Stimulated activated CD4-positive, alpha-beta T cell treated with anti-CD3 and anti-CD28 coated beads, TNF-alpha, amount 100 ng/mL, for 4 hours (primary cell): ENCODE data around the gene SFI1.
"Not testable (repeated sequence)": the region's sequence is repeated elsewhere in the genome, so short reads cannot be mapped to it uniquely, and the experiment has no call there.

Experiments used
- DNase-seq, 3 experiments: peaks; one replicate each; pipeline ENCODE4 v3.0.0-alpha.2; 2020; ENCODE audit warnings: low read depth in 3 of 3

Gene SFI1

DNA sequence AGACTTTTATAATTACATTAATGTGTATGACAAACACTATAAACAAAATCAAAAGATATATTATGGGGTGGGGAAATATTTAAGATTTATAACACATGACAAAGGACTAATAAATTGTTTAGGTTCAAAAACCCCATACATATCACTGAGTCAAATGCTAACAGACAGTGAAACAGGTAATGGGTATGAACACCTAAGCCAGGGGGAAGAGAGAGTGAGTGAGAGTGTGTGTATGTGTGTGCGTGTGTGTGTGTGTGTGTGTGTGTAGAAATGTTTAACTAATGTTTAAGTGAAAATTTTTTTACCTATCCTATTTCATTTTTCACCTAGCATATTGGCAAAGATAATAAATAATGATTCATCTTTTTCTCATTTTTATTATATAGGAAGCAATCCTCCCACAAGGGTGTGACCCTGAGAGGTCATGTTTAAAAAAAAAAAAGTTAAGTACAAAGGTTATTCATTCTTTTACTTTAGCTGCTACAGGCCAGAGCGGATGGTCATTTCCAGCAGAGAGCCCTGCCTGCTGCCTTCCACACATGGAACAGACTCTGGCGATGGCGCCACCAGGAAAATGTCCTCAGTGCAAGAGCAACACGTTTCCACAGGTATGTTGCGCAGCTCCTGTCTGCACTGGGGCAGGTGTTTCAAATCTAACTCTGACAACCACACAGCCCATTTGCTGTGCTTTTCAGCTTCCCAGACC is 92.8 kb downstream of the SFI1 start:
- no peak for DNase-seq

DNA sequence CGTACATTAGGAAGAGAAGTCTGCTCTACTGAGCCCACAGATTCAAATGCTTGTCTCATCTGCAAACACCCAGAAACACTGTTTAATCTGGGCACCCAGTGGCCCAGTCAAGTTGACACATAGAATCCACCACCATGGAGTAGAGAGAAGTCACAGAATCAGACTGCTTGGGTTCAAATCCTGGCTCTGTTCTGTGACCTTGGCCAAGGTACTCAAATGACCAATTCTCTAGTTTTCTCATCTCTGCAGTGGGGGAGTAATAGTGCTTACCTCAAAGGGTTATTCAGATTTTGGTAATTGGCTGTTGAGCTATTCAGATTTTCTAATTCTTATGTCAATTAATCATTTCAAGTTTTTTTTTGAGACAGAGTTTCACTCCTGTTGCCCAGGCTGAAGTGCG is 93.8 kb downstream of the SFI1 start:
- not testable (repeated sequence) for DNase-seq

DNA sequence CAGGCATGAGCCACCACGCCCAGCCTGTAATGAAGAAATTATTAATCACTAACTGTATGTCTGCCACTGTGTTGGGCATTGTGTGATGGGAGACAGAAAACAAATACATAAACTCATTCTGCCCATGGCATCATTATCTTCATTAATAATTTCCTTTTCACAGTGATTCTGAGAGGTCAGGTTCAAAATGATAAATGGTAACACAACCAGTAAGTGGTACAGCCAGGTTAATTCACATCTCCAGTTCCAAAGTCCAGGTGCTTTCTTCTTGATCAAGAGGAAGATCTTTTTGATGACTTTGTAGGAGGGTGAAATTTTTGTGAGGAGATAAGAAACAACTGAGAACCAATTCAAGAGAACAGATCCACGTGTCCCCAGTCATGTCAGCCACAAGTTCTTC is 98.9 kb downstream of the SFI1 start:
- no peak for DNase-seq

DNA sequence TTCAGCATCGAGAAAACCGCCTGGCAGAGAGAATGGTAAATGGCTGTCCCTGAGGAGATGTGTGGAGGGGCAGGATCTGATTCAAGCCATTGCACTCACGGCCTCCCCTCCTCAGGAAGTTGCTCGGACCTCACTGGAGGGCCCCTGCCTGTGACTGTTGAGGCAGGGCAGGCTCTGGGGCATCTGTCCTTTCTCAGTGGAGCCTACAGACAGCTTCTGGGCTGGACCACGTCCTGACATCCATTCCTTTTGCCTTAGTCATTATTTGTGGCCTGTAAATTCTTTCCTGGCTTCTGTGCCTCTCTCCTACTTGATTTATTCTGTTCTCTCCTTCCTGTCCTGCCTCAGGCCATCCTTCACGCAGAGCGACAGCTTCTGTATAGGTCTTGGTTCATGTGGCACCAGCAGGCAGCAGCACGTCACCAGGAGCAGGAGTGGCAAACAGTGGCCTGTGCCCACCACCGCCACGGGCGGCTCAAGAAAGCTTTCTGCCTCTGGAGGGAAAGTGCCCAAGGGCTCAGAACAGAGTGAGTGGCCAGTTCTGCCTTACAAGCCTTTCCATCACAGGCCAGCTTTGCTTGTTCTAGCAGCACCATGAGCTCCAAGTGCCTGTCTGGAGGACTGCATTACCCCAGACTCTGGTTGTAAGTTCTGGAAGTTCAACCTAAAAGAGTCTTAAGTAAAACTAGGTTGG is 106.1 kb downstream of the SFI1 start:
- no peak for DNase-seq

DNA sequence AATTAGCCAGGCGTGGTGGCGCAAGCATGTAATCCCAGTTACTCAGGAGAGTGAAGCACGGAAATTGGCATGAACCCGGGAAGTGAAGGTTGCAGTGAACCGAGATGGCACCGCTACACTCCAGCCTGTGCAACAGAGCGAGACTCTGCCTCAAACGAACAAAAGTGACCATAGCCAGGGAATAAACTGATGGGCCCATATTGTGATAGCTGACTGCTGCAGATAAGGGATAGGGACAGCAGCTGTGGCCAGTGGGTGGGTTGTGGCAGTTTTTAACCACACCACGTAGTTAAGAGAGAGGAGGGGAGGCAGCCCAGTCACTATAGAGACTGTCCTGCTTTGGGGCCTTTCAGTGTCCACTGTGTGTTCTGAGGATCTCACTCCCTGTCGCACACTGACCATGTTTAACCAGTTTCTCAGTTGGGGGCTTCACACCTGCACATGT is 106.8 kb downstream of the SFI1 start:
- no peak for DNase-seq

DNA sequence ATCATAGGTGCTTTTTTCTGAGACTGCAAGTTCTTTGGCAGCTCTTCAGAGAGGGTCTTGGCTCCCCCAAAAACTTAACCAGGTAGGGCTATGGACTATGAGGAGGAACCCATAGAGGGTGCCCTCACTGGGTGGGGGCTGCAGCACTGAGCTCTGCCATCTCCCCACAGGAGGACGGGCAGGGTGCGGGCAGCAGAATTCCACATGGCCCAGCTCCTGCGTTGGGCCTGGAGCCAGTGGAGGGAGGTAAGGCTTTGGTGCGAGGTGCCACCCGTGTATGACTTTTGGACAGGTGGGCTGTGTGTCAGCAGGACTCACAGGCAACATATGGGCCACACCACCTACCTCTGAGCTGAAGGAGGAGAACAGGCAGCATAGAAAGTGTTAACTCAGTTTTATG is 107.2 kb downstream of the SFI1 start:
- no peak for DNase-seq

DNA sequence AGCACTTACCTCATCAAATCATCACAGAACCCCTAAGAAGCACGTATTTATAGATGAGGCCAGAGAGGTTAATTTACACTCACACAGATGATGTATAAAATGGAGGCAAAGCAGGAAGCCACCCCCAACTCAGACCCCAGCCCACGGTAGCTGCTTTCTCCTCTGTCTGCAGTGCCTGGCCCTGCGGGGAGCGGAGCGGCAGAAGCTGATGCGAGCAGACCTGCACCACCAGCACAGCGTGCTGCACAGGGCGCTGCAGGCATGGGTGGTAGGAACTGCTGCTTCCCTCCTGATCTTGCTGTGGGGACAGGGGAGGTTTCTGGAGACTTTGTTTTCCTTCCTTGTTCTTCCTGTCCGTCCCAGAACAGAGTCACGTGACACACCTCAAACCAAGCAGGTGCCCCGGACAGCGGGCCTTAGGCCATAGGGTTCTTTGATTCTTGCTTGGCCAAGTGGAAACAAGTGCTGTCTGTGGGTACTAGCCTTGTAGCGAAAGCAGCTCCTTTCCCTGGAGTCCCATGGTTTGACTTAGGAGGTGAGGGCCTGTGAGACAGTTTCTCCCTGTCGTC is 107.9 kb downstream of the SFI1 start:
- DNase-seq: no peak

DNA sequence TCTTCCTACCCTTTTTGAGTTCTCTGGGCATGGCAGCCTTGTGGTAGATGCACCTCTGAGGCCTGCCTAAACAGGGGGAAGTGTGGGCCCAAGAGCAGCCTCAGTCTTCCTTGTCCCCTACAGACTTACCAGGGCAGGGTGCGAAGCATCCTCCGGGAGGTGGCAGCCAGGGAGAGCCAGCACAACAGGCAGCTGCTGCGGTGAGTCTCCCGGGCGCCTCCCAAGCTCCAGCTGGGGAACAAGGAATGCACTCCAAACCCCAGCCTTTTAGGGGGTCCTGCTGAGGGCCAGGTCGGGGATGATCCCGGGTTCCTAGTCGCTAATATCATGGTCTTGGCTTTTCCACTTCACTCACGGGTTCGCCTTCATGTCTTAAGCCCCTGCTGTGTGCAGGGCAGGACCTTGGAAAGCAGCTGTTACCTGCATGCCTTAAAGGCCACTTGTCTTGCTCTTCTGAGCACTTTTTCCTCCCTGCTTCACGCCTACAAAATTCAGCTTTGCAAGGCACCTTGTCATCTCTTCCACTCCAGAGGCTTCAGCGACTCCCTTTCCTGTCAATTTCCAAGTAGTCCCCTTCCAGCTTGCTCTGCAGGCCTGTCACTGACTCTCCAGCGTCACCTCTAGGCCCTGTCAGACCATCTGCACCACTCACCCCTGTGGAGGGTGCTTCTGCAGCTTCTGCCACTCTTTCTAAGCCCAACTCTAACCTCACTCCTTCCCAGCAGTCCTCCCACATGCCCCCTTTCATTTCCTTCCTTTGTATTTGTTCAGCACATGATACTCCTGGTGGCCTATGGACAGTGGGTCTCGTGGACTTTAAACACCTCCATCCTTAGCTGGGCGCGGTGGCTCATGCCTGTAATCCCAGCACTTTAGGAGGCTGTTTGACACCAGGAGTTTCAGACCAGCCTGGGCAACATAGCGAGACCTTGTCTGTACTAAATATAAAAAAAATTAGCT is 108.7 kb downstream of the SFI1 start:
- DNase-seq: no peak

DNA sequence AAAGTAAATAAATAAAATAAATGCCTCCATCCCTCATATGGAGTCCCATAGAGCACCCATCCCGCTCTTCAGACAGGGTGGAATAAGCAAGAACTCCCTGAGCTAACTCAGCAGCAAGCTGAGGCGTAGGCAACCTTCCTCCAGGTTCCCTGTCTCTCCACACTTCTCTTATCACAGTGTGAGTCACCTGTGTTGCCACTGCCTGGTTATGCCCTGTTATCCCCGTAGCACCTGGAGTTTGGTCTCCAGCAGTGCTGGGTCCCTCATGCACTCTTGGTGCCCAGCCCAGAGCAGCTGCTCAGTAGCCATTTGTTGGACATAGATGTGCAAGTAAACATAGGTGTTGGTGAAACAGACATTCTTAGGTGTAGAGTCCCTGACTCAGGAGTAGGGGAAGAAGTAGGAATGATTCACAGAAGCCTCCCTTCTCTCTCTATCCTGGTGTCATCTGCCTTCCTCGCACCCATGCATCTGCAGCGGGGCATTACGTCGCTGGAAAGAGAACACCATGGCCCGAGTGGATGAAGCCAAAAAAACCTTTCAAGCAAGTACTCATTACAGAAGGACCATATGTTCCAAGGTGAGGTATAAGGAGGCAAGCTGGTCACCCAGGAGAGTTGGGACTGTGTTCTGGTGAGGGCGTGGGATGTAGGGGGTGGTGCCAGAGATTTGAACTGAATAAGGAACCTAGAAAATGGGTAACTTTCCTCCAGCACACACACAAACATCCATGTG is 109.7 kb downstream of the SFI1 start:
- DNase-seq: no peak

DNA sequence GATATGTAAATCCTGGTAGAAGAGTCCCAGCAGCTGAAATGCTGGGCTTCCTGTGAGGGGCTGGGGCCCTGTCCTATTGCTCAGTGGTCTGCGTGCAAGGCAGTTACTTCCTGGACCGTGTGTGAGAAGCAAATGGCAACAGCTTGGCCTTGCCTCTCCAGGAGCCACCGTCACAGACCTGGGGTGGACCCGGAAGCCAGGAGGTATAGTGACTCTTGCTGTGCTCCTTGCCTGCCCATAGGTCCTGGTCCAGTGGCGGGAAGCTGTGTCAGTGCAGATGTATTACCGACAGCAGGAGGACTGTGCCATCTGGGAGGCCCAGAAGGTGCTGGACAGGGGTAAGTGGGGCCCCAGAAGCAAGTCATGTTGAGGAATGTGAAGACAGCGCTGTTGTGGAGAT is 111.4 kb downstream of the SFI1 start:
- DNase-seq: no peak

DNA sequence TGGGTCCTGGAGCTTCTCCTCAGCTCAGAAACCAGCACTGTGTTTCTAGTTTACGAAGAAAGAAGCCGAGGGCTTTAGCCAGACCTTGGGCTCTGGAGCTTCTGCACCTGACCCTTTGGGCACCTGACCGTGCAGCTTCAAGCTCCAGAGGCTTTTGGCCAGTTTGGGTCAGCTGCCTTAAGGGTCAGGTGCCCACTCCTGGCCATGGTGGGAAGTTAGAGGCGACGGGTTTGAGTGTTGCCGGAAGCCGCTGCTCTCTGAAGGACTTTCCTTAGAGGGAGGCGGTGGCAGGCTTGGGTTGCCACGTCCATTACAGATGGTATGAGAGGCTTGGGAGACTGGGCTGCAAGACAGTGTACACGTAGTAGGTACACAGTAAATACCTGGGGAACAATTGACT is 113.4 kb downstream of the SFI1 start:
- no peak for DNase-seq

DNA sequence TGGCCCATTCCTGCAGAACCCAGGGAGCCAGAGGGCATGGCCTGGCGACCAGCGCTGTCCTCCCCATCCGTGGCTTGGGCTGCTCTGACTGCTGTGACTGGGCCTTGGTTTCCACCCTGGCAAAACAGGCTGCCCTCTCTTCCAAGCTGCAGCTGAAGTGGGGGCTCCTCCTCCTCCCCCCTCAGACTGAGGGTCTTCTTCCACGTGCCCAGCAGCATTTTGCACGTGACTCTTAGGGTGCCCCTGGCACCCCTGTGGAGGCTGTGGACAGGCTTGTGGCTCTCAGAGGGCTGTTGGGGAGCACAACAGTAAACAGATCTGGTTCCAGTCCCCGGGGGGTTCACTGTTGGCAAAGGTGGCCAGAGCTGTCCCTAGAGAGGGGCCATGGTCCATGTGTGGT is 114.3 kb downstream of the SFI1 start:
- DNase-seq: no peak

DNA sequence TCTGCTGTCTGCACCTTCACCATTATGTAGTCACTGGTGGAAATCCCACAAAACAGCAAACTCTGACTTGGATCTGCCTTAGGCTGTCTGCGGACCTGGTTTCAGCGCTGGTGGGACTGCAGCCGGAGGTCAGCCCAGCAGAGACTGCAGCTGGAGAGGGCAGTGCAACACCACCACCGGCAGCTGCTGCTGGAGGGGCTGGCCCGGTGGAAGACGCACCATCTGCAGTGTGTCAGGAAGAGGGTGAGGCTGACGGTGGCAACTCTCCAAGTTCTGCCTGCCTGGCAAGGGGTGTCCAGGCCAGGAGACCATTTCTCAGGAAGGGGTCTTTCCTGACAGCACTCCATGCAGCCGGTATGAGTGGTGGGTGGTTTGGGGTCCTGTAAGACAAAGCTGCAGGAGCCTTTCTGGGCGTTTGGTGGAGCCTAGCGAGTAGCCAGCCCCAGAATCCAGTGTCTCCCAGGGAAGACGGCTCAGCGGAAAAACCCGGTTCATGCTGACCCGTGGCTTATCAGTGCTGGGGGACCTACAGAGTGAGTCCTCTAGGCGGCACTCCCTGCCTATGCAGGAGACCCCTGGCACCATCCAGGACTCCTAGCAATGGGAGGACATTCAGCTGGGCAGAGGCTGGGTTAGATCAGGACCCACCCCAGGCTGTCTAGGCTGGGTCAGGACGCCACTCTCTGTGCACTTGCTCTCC is 114.9 kb downstream of the SFI1 start:
- DNase-seq: no peak

DNA sequence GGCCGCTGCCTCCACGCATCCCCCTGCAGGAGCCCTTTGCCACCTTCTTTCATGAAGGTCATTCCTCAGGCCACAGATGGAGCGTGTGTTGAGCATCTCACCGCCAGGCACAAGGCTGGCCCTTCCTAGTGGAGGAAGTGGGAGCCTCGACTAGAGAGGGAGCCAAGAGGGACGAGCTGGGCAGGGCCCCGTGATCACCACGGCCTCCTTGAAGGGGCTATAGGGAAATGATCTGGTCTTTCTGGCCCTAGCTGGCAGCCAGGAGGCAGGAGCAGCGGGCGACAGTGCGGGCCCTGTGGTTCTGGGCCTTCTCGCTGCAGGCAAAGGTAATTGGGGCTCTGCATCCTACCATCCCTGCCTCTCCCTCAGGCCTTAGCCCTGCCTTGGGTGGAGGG is 116.6 kb downstream of the SFI1 start:
- no peak for DNase-seq

DNA sequence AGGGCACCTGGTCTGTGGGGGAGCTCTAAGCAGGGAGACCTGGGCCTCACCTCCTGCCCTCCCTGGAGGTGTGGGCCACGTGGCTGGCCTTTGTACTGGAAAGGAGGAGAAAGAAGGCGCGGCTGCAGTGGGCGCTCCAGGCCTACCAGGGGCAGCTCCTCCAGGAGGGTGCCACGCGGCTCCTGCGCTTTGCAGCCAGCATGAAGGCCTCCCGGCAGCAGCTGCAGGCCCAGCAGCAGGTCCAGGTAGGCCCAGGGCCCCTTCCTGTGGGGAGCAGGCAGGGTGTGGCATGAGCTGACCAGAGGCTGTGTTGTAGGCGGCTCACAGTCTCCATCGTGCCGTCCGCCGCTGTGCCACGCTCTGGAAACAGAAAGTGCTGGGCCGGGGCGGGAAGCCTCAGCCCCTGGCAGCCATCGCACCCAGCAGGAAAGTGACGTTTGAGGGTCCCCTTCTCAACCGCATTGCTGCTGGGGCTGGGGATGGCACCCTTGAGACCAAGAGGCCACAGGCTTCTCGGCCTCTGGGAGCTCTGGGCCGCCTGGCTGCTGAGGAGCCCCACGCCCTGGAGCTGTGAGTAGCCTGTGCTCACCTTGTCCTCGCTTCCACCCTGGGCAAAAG is 117.1 kb downstream of the SFI1 start:
- DNase-seq: no peak

DNA sequence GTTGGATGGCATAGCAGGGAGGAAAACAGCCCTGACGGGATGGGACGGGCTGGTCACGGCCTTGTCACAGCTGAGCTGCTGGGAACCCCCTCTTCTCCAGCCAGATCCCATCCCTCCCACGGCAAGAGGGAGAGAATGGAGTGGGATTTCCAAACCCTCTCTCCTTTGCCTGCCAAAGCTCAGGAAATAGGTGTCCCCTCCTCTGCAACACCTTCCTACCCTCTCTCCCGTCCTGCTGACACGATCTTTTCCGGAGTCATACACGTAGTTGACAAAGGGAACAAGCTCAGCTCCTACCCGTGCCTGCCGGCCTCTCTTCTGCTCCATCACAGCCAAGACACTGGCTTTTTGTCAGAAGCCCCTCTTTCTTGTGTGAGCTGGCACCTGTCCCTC is 117.6 kb downstream of the SFI1 start:
- DNase-seq: no peak

DNA sequence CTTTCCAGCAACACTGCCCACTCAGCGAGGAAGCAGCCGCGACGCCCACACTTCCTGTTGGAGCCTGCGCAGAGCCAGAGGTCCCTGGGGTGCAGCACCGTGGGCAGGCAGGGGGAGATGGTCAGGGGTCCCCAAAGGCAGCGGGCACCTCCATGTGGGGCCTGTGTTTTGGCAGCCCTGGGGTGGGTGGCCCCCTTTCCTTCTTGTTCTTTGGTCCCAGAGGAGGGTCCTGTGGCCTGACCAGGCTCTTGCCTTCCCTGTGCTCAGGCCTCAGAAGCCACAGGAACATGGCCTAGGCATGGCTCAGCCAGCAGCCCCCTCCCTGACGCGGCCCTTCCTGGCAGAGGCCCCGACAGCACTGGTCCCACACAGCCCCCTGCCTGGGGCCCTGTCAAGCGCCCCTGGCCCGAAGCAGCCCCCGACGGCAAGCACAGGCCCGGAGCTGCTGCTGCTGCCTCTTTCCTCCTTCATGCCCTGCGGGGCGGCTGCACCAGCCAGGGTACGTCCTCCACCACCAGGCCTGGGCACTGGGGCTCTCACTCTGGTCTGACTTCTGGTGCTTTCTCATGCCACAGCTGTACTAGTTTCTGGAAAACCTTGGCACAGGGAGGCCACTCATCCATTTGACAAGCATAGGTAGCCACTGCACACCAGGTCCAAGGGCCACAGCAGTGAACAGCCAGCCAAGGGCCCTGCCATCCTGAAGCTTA is 118.6 kb downstream of the SFI1 start:
- no peak for DNase-seq

DNA sequence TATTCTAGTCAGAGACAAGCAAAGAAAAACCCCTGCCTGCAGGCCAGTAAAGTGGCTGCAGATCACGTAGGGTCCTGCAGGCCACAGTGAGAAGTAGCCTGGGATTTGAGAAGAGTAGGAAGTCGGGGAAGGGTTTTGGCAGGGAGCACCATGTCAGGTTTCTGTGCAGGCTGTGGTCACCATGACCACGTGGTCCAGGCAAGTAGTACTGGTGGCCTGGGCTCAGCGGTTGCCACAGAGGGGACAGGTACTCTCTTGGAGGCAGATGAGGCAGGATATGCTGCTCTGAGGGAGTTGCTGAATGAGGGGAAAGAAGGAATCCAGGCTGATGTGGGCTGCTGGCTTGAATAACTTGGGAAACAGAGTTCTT is 119.1 kb downstream of the SFI1 start:
- DNase-seq: no peak

DNA sequence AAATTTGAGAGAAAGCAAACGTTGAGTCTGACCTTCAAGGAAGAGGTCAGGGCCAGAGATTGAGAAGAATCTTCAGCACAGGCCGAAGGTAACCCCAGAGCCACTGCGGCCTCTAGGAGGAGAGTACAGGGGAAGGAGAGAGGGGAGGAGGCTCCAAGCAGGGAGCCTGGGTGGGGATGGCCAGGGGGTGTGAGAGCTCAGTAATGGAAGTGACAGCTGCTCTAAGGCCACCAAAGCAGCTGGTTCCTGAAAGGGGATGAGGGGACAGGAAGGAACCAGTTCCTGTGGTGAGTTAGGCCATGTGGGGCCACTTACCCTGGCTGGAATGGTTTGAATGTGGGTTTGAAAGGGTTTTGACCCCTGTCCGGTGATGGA is 119.6 kb downstream of the SFI1 start:
- no peak for DNase-seq
